DOHH2 (cell line): ENCODE results near the gene TUBB4B.

Source experiments
- H3F3A ChIP-seq: fragments of 200-600 bp; sonication (generic), shearing (Covaris generic); 2 replicates; pipeline ENCODE4 v1.6.0; 2016; ENCODE audit warnings: antibody characterized with exemption, mild to moderate bottlenecking; ENCODE audit not compliant: control insufficient read depth, insufficient read depth
- H3K27ac ChIP-seq: fragments of 200-600 bp; sonication (generic); 2 replicates; pipeline ENCODE4 v1.5.1; 2014; ENCODE audit warnings: low read depth, mild to moderate bottlenecking, low read length, moderate library complexity
- H3K27me3 ChIP-seq: fragments of 200-600 bp; sonication (generic); 2 replicates; pipeline ENCODE4 v1.6.1; 2014; ENCODE audit warnings: mild to moderate bottlenecking, low read length, mixed read lengths; ENCODE audit not compliant: control insufficient read depth
- H3K36me3 ChIP-seq: fragments of 200-600 bp; sonication (generic); 2 replicates; pipeline ENCODE4 v1.6.1; 2014; ENCODE audit warnings: mild to moderate bottlenecking, low read length, moderate library complexity, mixed read lengths; ENCODE audit not compliant: control insufficient read depth
- H3K4me1 ChIP-seq: fragments of 200-600 bp; sonication (generic); 2 replicates; pipeline ENCODE4 v1.6.1; 2014; ENCODE audit warnings: mild to moderate bottlenecking, low read length, mixed read lengths; ENCODE audit not compliant: control insufficient read depth
- H3K4me2 ChIP-seq: fragments of 200-600 bp; sonication (generic); 2 replicates; pipeline ENCODE4 v1.6.0; 2014; ENCODE audit warnings: mild to moderate bottlenecking, low read length, moderate library complexity
- H3K4me3 ChIP-seq: fragments of 200-600 bp; sonication (generic); 2 replicates; pipeline ENCODE4 v1.5.1; 2014; ENCODE audit warnings: mild to moderate bottlenecking, low read length, mixed read lengths
- H3K79me2 ChIP-seq: fragments of 200-600 bp; sonication (generic); 2 replicates; pipeline ENCODE4 v1.6.1; 2014; ENCODE audit warnings: mild to moderate bottlenecking, low read length, mixed read lengths; ENCODE audit not compliant: control insufficient read depth
- H3K9me2 ChIP-seq: fragments of 200-600 bp; sonication (generic); replicated peaks from 2 replicates; pipeline ENCODE4 v1.6.1; 2014; ENCODE audit warnings: mild to moderate bottlenecking, low read length, mixed read lengths; ENCODE audit not compliant: control insufficient read depth
- H3K9me3 ChIP-seq: fragments of 200-600 bp; sonication (generic); 2 replicates; pipeline ENCODE4 v1.6.1; 2014; ENCODE audit warnings: antibody characterized with exemption, low read length, mixed read lengths; ENCODE audit not compliant: control insufficient read depth, insufficient read depth
- H4K20me1 ChIP-seq: fragments of 200-600 bp; sonication (generic); 2 replicates; pipeline ENCODE4 v1.6.0; 2014; ENCODE audit warnings: low read depth, mild to moderate bottlenecking, antibody characterized with exemption, low read length, moderate library complexity; ENCODE audit not compliant: control insufficient read depth, insufficient read depth
- CTCF ChIP-seq: fragments of 200-600 bp; sonication (generic); IDR thresholded peaks from one replicate; pipeline ENCODE4 v1.5.1; 2014; ENCODE audit warnings: antibody characterized with exemption, mild to moderate bottlenecking, low read depth, low read length; ENCODE audit not compliant: poor library complexity, severe bottlenecking
- EZH2phosphoT487 ChIP-seq: fragments of 200-600 bp; sonication (generic); IDR thresholded peaks from 2 replicates; pipeline ENCODE4 v1.6.1; 2017; ENCODE audit warnings: borderline replicate concordance, mild to moderate bottlenecking, antibody characterized with exemption, low read length, moderate library complexity, mixed read lengths

TUBB4B gene

GRCh38 chr9:137227853-137228505 is 13.1 kb upstream of the TUBB4B start:
- peaks cover 6% of the 10 kb centered on the region for H3F3A ChIP-seq
- peaks cover 5% of the 10 kb centered on the region for H3K79me2 ChIP-seq
- no peak overlapping the region for H3K27ac ChIP-seq
- no peak overlapping the region for H3K4me3 ChIP-seq
- H3K9me3 ChIP-seq: no peaks in the 10 kb centered on the region
- H3K4me2 ChIP-seq: no peak overlapping the region
- peak; percentile 2 for TF ChIP-seq CTCF
- TF ChIP-seq EZH2phosphoT487: no peak
- H3K4me1 ChIP-seq: peaks cover 28% of the 10 kb centered on the region
- H3K36me3 ChIP-seq: no peaks in the 10 kb centered on the region
- H4K20me1 ChIP-seq: no peaks in the 10 kb centered on the region
- H3K9me2 ChIP-seq: no peaks in the 10 kb centered on the region
- H3K27me3 ChIP-seq: peaks cover 13% of the 10 kb centered on the region

- Histone ChIP-seq H3K27me3 (peaks cover 13% of the 10 kb centered on the region), H3K4me1 (peaks cover 25% of the 10 kb centered on the region), H3K9me2 (no peaks in the 10 kb centered on the region), H3K36me3 (no peaks in the 10 kb centered on the region), H3K27ac (no peak overlapping the region), H3K9me3 (no peaks in the 10 kb centered on the region), H3K4me3 (no peak overlapping the region), H3K79me2 (peaks cover 5% of the 10 kb centered on the region), H3F3A (peaks cover 6% of the 10 kb centered on the region), H3K4me2 (no peak overlapping the region), H4K20me1 (no peaks in the 10 kb centered on the region)
- TF ChIP-seq CTCF: no peak
- TF ChIP-seq EZH2phosphoT487: no peak
Observed at GRCh38 chr9:137228506-137228967, 12.6 kb upstream of the TUBB4B start.

- no peak overlapping the region for H3K27ac ChIP-seq
Observed at GRCh38 chr9:137228968-137229896, 11.9 kb upstream of the TUBB4B start.

More at GRCh38 chr9:137228968-137229896, 11.9 kb upstream of the TUBB4B start:
- Histone ChIP-seq H3K4me3 (no peak overlapping the region), H4K20me1 (no peaks in the 10 kb centered on the region), H3K79me2 (no peaks in the 10 kb centered on the region), H3K9me3 (no peaks in the 10 kb centered on the region), H3F3A (peaks cover 2% of the 10 kb centered on the region), H3K36me3 (no peaks in the 10 kb centered on the region), H3K9me2 (no peaks in the 10 kb centered on the region), H3K4me2 (no peak overlapping the region), H3K27me3 (peaks cover 13% of the 10 kb centered on the region), H3K4me1 (peaks cover 23% of the 10 kb centered on the region)
- TF ChIP-seq EZH2phosphoT487 (no peak), CTCF (no peak)
